ENCODE data around the gene AGPAT3. TPM values are rescaled to one million over a fixed set of nuclear protein-coding genes. Genes with fewer than 3 reads are reported as not detected.
"Not testable (repeated sequence)": the region's sequence is repeated elsewhere in the genome, so short reads cannot be mapped to it uniquely, and the experiment has no call there.

AGPAT3 gene
- total RNA-seq, 1 donor from 2014 or later: 43.7 TPM

- DNase-seq (ENCODE audit: low read depth, low spot score): no peak
These were observed 16.9 kb downstream of the AGPAT3 start for GRCh38 chr21:43881935-43882334.

DNA sequence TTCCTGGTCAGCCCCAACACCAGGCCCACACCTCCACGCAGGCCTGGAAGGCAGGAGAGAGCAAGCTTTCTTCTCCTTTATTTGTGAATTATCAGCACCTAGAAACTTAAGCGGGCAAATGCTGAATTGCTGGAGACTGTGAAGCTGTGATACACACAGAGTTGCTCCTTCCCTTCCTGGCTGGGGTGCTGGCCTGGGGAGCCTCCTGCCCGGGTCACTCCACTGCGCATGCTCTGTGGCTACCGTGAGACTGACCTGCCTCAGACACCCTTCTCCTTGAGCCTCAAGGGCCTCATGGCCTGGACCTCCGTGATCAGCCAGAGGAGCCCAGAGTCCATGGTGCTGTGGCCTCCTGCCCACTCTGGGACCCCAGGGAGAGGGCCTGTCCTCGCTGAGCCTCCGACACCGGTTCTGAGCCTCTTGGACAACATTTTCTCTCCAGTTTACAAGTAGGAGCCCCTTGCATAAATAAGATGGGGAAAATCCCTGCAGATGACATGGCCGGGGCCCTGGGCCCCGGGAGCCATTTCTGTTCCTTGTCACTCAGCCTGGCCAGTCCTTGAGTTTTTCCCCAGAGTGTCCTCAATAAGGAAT is 18.0 kb downstream of the AGPAT3 start:
- no peak for DNase-seq (ENCODE audit: low read depth, low spot score)

DNA sequence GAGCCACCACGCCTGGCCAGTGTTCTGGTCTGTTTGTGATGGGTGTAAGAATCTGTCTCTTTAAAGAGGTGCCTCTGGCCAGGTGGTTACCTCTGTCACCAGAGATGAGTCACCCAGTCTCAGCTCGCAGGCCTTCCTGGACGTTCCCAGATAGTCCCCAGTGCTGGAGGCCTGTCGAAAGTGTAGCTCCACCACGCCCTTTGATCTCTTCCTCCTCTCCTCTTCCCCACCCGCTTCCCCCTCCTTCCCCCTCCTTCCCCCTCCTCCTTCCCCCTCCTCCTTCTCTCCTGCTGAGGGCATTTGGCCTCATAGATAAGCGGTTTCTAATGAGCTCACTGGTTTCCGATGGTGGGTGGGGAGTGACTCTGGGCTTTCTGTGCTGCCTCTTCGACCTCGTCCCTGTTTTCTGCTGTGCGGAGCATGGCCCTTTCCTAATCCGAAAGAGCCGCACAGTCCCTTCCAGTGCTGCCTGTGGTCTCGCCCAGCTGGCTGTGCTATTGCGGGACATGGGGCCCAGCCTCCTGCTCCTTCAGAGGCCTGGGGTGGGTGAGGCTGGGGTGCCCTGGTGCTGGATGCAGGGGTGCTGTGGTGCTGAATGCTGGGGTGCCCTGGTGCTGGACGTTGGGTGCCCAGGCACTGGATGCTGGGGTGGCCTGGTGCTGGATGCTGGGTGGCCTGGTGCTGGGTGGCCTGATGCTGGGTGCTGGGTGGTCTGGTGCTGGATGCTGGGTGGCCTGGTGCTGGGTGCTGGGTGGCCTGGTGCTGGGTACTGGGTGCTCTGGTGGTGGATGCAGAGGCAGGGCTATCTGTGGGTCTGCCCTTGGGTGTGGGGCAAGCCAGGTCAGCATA is 19.2 kb downstream of the AGPAT3 start:
- DNase-seq (ENCODE audit: low read depth, low spot score): no peak

DNA sequence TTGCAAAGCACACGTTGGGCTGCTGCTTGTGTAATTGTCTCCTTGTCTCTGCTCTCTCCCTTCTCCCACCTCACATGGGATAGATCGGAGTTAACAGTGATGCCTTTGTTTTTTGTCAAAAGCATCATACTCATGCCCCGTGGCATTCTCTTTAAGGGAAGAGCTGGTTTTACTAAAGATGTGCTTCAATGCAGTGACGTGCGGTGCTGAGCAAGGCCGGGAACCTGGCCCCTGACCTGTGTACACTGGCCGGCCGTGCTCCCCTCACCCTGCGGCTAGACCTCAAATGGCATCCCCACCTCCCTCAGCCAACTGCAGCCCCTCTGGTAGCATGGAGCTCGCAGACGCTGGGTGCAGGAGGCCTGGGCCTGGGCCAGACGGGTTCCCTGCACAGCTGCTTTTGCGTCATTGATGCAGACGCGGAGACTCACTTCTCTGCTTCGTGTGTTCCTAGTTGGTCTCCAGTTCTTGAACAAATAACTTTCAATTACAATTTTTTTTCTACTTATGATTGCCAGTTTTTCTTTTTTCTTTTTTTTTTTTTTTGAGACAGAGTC is 19.9 kb downstream of the AGPAT3 start:
- DNase-seq (ENCODE audit: low read depth, low spot score): no peak

- no peak for DNase-seq (ENCODE audit: low read depth, low spot score)
These were observed 20.7 kb downstream of the AGPAT3 start for GRCh38 chr21:43885721-43886120.

GRCh38 chr21:43886565-43886964 is 21.5 kb downstream of the AGPAT3 start:
- DNase-seq (ENCODE audit: low read depth, low spot score): no peak

GRCh38 chr21:43889069-43889468 is 24.0 kb downstream of the AGPAT3 start:
- DNase-seq (ENCODE audit: low read depth, low spot score): no peak

DNA sequence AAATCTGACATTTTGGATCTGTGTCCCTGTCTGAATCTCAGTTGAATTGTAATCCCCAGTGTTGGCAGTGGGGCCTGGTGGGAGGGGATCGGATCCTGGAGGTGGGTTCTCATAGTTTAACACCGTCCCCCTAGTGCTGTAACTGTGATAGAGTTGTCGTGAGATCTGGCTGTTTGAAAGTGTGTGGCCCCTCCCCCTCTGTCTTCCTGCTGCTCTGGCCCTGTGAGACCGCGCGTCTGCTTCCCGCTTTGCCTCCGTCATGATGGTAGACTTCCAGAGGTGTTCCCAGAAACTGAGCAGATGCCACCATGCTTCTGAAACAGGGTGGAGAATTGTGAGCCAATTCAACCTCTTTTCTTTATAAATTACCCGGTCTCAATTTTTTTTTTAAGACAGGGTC is 25.0 kb downstream of the AGPAT3 start:
- no peak for DNase-seq (ENCODE audit: low read depth, low spot score)

DNA sequence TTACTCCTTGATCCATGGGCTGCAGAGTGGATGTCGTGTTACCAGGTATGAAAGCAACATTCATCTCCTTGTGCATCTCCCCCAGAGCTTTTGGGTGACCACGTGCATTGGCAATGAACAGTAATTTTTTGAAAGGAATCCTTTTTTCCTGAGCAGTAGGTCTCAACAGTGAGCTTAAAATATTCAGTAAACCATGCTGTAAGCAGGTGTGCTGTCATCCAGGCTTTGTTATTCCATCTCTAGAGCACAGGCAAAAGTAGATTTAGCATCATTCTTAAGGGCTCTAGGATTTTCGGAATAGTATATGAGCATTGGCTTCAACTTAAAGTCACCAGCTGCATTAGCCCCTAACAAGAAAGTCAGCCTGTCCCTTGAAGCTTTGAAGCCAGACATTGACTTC is 27.3 kb downstream of the AGPAT3 start:
- DNase-seq (ENCODE audit: low read depth, low spot score): no peak

GRCh38 chr21:43892984-43893535 is 28.0 kb downstream of the AGPAT3 start:
- DNase-seq (ENCODE audit: low read depth, low spot score): no peak

DNA sequence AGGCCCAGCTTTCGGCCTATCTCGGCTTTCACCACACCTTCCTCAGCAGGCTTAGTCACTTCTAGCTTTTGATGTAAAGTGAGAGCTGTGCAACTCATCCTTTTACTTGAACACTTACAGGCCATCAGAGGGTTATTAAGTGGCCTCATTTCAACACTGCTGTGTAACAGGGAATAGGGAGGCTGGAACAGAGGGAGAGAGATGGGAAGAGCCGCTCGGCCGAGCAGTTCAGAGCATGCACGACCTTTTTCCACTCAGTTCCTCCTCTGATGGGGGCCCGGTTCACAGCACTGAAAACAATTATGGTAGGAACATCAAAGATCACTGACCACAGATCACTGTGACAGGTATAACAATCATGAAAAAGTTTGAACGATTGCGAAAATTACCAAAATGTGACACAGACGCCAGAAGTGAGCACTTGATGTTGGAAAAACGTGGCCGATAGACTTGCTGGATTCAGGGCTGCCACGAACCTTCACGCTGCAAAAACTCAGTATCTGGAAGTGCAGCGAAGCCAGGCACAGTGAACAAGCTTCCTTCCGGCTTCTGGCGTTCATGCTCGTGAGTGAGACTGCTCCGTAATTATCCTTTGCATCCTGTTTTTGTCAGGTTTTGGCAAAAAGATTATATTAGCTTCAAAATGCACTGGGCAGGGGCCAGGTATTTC is 28.6 kb downstream of the AGPAT3 start:
- peak; percentile 65 for DNase-seq (ENCODE audit: low read depth, low spot score)

DNA sequence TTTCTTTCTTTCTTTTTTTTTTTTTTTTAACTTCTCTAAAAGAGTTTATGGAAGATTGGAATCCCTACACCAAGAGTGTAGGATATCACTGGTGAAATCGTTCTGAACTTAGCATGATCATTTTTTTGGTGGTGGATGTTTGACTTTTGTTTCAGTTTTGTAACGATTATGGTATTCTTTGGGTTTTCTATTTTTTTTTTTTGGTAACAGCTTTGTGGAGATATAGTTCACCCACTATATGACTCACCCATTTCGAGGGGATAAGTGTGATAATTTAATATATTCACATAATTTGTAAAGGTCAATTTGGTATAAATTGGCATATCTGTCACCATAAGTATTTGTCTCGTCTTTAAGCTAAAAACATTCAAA is 29.2 kb downstream of the AGPAT3 start:
- no peak for DNase-seq (ENCODE audit: low read depth, low spot score)

DNA sequence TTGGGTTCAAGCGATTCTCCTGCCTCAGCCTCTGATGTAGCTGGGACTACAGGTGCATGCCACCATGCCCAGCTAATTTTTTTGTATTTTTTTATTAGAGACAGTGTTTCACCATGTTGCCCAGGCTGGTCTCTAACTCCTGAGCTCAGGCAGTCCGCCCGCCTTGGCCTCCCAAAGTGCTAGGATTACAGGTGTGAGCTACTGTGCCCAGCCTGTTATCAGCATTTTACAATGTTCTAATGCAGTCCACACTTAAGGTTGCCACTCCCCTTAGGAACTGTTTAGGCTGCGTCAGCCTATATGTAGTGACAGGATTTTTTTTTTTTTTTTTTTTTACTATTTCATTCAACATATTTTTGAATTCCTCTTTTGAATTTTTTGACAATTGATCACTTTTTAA is 30.2 kb downstream of the AGPAT3 start:
- DNase-seq (ENCODE audit: low read depth, low spot score): no peak

- DNase-seq (ENCODE audit: low read depth, low spot score): not testable (repeated sequence)
These were observed 31.8 kb downstream of the AGPAT3 start for GRCh38 chr21:43896696-43897299.

DNA sequence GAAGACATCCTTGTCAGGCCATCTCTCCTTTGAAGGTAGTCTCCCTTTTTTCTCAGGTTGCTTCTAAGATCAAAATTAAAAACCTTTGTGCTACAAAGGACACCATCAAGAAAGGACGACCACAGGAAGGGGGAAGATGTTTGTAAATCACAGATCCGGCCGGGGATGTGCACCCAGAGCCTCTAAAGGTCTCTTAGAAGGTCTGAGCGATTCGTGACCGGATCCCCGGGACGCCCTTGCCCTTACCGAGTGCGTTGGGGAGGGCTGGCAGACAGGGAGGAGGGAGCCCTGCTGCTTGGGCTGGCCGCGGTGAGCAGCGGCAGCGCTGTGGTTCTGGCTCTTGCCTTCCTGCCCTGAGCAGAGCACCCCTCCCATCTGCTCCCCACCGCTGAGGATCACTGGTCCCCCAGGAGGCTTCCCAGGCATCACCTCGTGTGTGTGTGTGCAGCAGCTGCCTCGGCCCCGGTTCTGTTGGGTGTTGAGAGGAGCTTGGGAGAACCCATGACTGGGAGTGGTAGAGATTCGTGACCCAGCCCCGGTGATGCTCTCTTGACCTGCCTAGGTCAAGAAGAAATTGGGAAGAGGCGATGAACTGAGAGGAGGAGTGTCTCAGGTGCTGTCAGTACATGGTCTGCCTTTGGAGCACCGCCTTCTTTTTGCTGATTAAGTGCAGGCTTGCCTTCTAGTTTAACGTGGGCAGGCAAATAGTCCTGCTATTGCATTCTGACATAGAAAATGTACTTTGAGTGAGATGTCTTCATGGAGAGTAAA is 34.5 kb downstream of the AGPAT3 start:
- DNase-seq (ENCODE audit: low read depth, low spot score): no peak

DNA sequence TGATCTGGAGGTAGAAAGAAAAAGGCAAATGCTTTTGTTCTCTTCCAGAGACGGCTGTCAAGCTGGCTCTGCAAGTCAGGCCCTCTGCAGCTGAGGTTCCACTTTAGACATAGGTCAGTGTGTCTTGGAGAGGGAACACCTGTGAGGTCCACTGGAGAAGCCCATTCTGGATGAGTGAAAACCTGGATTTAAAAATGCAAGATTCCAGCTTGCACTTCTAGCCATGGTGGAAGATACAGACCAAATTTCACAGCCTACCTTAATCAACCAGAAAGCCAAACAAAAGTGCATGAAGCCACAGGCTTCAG is 35.0 kb downstream of the AGPAT3 start:
- no peak for DNase-seq (ENCODE audit: low read depth, low spot score)

GRCh38 chr21:43900690-43901089 is 35.7 kb downstream of the AGPAT3 start:
- no peak for DNase-seq (ENCODE audit: low read depth, low spot score)

- peak; percentile 24 for DNase-seq (ENCODE audit: low read depth, low spot score)
These were observed 37.4 kb downstream of the AGPAT3 start for GRCh38 chr21:43902441-43902840.

GRCh38 chr21:43903451-43904091 is 38.5 kb downstream of the AGPAT3 start:
- DNase-seq (ENCODE audit: low read depth, low spot score): no peak

- DNase-seq (ENCODE audit: low read depth, low spot score): no peak
These were observed 39.3 kb downstream of the AGPAT3 start for GRCh38 chr21:43904331-43904781.

Data from pulmonary artery endothelial cell (primary cell).